Common myeloid progenitor, CD34-positive (primary cell): ENCODE results near the gene TMSB4X.
"Not testable (repeated sequence)": the region's sequence is repeated elsewhere in the genome, so short reads cannot be mapped to it uniquely, and the experiment has no call there.

Source experiments
- CTCF ChIA-PET: fragments of 350-600 bp; sonication (Branson Sonifier 250); formaldehyde crosslinking; loops from one replicate; lab custom pipeline; 2021; ENCODE audit warnings: antibody characterized with exemption; lab: Charles Lee
- POLR2A ChIA-PET: fragments of 350-600 bp; sonication (Branson Sonifier 250); formaldehyde crosslinking; loops from one replicate; lab custom pipeline; 2021; ENCODE audit warnings: antibody characterized with exemption; lab: Charles Lee
- DNase-seq, 3 donors: peaks; one replicate each; pipeline versions ENCODE4 v3.0.0 to v3.0.0-alpha.2; 2013
- H3K27ac ChIP-seq, 2 experiments: 1 replicate in 1 of 2; 2 replicates in 1 of 2; pipeline ENCODE4 v1.7.0; 2013; ENCODE audit warnings: inconsistent platforms in 2 of 2, low read length in 2 of 2, mild to moderate bottlenecking in 2 of 2, low read depth in 1 of 2, moderate library complexity in 1 of 2; ENCODE audit not compliant: severe bottlenecking in 2 of 2, insufficient read depth in 1 of 2, poor library complexity in 1 of 2
- H3K27me3 ChIP-seq, 5 experiments: replicated peaks in 2 of 5; 1 replicate in 3 of 5; 2 replicates in 2 of 5; pipeline versions ENCODE4 v1.6.1 to v1.7.0; 2013; ENCODE audit warnings: low read length in 4 of 5, mild to moderate bottlenecking in 2 of 5, moderate library complexity in 2 of 5, inconsistent platforms in 1 of 5; ENCODE audit not compliant: insufficient read depth in 5 of 5, control insufficient read depth in 4 of 5
- H3K36me3 ChIP-seq, 4 experiments: 1 replicate in 2 of 4; 2 replicates in 2 of 4; pipeline versions ENCODE4 v1.6.1 to v1.7.0; 2013; ENCODE audit warnings: low read length in 3 of 4, control low read depth in 1 of 4, mild to moderate bottlenecking in 1 of 4; ENCODE audit not compliant: control insufficient read depth in 4 of 4, insufficient read depth in 4 of 4
- H3K4me1 ChIP-seq, 4 experiments: 1 replicate in 3 of 4; 2 replicates in 1 of 4; pipeline versions ENCODE4 v1.6.1 to v1.7.1; 2013; ENCODE audit warnings: low read length in 3 of 4, mild to moderate bottlenecking in 3 of 4, control low read depth in 1 of 4, inconsistent platforms in 1 of 4, moderate library complexity in 1 of 4; ENCODE audit not compliant: control insufficient read depth in 4 of 4, insufficient read depth in 4 of 4; ENCODE audit errors: control extremely low read depth in 1 of 4
- H3K4me3 ChIP-seq, 7 experiments: 1 replicate in 4 of 7; 2 replicates in 3 of 7; pipeline versions ENCODE4 v1.5.1 to v1.7.0; 2013; ENCODE audit warnings: mild to moderate bottlenecking in 7 of 7, low read length in 6 of 7, moderate library complexity in 6 of 7, inconsistent platforms in 2 of 7, low read depth in 2 of 7, control low read depth in 1 of 7; ENCODE audit not compliant: insufficient read depth in 4 of 7, control insufficient read depth in 1 of 7; ENCODE audit errors: extremely low read depth in 1 of 7
- H3K9me3 ChIP-seq, 5 experiments: 1 replicate in 4 of 5; 2 replicates in 1 of 5; pipeline versions ENCODE4 v1.6.1 to v1.7.1; 2013; ENCODE audit warnings: low read length in 4 of 5, mild to moderate bottlenecking in 2 of 5, inconsistent platforms in 1 of 5, low read depth in 1 of 5, moderate library complexity in 1 of 5; ENCODE audit not compliant: control insufficient read depth in 4 of 5, insufficient read depth in 2 of 5; ENCODE audit errors: control extremely low read depth in 1 of 5
- WGBS: methylation state at CpG from one replicate; pipeline ENCODE4 v1.1.5; 2013; ENCODE audit not compliant: insufficient coverage; 5-methylcytosine and 5-hydroxymethylcytosine counted together

The TMSB4X gene

GRCh38 chrX:12978205-12979025 is 3.5 kb downstream of the TMSB4X start:
- peaks cover 0 to 34% (median 0%) of the 10 kb centered on the region in 5 experiments for H3K27me3 ChIP-seq
- H3K27ac ChIP-seq: peak overlapping the region; percentile 44 to 64
- WGBS: 11% methylated on average over 7 of the region's 14 CpGs
- peaks cover 0 to 16% (median 0%) of the 10 kb centered on the region in 5 experiments for H3K9me3 ChIP-seq
- H3K4me3 ChIP-seq: peak overlapping the region in 6 of 7 experiments; percentile 29 to 92 (median 86)
- peak; percentile 61 to 90 (median 87) for DNase-seq
- ChIA-PET CTCF (interaction anchor here (1.0 to 2.1 kb wide), 5 partner anchors 9 to 33 kb away, joined by 3 to 6 read pairs (median 4); no protein-coding TSS in a partner anchor), POLR2A (interaction anchor here (0.7 to 1.4 kb wide), 3 partner anchors 109 to 227 kb away, joined by 4 read pairs; no protein-coding TSS in a partner anchor)
- H3K36me3 ChIP-seq: no peaks in the 10 kb centered on the region
- H3K4me1 ChIP-seq: peaks cover 13 to 48% (median 38%) of the 10 kb centered on the region in 4 experiments

DNA sequence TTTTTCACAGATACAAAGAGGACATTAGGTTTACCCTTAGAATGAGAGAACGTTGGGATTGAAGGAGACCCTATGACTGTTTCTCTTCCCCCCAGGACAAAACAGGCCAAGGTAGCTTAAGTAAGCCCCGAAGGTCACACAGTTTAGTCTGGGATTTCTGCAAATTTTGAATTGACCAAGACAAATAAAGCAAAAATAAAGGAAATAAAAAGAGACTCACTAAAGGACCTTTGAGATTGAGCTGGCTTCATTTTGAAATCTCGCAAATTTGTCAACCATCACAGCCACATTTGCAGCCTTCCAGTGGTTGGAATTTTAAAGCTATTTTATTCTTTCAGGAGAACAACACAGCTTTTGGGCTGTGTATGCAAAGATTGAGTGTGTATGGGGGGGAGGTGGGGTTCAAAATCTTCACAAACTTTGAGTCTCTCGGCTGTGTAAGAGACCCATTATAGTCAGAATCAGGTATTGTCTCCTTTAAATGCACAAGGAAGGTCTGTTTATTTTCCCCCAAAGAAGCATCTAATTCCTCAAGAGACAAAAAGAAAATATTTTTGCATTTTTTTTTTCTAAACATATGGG is 4.2 kb downstream of the TMSB4X start:
- Histone ChIP-seq H3K27me3 (peaks cover 0 to 27% (median 0%) of the 10 kb centered on the region in 5 experiments), H3K27ac (peak overlapping the region in 1 of 2 experiments; percentile 40), H3K36me3 (no peaks in the 10 kb centered on the region), H3K4me1 (peaks cover 10 to 42% (median 36%) of the 10 kb centered on the region in 4 experiments), H3K9me3 (peaks cover 0 to 16% (median 0%) of the 10 kb centered on the region in 5 experiments), H3K4me3 (peak overlapping the region in 2 of 7 experiments; percentile 91 to 92)
- POLR2A ChIA-PET: interaction anchor here (0.8 kb wide), 1 partner anchor 109 kb away, joined by 4 read pairs; no protein-coding TSS in a partner anchor
- WGBS: 100% methylated on average over 1 of the region's 4 CpGs
- DNase-seq: no peak
- CTCF ChIA-PET: interaction anchor here (1.8 to 2.1 kb wide), 2 partner anchors 10 to 32 kb away, joined by 5 to 6 read pairs; no protein-coding TSS in a partner anchor

- 77% methylated on average over 2 of the region's 6 CpGs for WGBS
These were observed 4.7 kb downstream of the TMSB4X start for GRCh38 chrX:12979616-12980015.

DNA sequence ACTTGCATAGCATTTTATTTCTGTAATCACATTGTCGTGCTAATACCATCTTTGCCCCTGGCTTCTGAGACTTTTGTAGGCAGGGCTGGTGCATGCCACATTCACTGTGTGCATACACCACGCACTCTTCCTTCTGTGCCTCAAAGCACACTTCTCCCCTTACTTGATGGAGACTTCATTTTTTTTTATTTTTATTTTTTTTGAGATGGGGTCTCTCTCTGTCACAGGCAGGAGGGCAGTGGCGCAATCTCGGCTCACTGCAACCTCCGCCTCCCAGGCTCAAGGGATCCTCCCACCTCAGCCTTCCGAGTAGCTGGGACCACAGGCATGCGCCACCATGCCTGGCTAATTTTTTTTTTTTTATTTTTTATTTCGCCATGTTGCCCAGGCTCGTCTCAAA is 5.1 kb downstream of the TMSB4X start:
- H3K9me3 ChIP-seq, H3K36me3 ChIP-seq, H3K4me3 ChIP-seq, H3K27ac ChIP-seq, DNase-seq: not testable (repeated sequence)
- H3K27me3 ChIP-seq: peaks cover 0 to 22% (median 0%) of the 10 kb centered on the region in 5 experiments
- peaks cover 10 to 46% (median 42%) of the 10 kb centered on the region in 4 experiments for H3K4me1 ChIP-seq
- POLR2A ChIA-PET: interaction anchor here (0.6 kb wide), 1 partner anchor 23 kb away, joined by 5 read pairs; no protein-coding TSS in a partner anchor
- WGBS: 77% methylated on average over 7 of the region's 9 CpGs
- CTCF ChIA-PET: interaction anchor here (1.2 to 2.1 kb wide), 2 partner anchors 33 to 508 kb away, joined by 3 to 6 read pairs; no protein-coding TSS in a partner anchor

More at GRCh38 chrX:12979616-12980015, 4.7 kb downstream of the TMSB4X start:
- Histone ChIP-seq H3K27ac (no peak overlapping the region), H3K36me3 (no peaks in the 10 kb centered on the region), H3K9me3 (peaks cover 0 to 14% (median 0%) of the 10 kb centered on the region in 5 experiments), H3K4me1 (peaks cover 10 to 44% (median 39%) of the 10 kb centered on the region in 4 experiments), H3K27me3 (peaks cover 0 to 24% (median 0%) of the 10 kb centered on the region in 5 experiments), H3K4me3 (no peak overlapping the region)
- ChIA-PET POLR2A (no interaction called here), CTCF (interaction anchor here (1.2 to 2.1 kb wide), 3 partner anchors 10 to 508 kb away, joined by 3 to 6 read pairs (median 5); no protein-coding TSS in a partner anchor)
- DNase-seq: no peak

DNA sequence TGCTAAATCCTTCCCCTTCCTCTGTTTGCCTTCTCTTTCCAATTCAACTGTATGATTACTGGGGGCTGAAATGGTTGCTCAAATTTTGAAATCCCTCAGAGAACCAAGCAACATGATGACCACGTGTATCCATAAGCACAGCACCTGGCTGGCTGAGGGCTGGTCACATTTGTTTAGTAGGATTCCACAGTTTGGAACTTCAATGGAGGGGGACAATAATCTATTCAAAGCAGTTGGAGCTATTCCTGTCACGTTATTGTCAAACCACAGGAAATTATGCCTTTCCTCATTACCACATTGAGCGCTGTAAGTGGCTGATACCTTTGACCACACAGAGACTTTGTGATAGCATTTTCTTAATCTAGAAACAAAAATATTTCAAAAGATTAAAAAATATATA is 7.0 kb downstream of the TMSB4X start:
- 0% methylated on average over 1 of the region's 3 CpGs for WGBS
- Histone ChIP-seq H3K27ac (no peak overlapping the region), H3K36me3 (no peaks in the 10 kb centered on the region), H3K9me3 (no peaks in the 10 kb centered on the region), H3K4me1 (peaks cover 10 to 46% (median 42%) of the 10 kb centered on the region in 4 experiments), H3K27me3 (peaks cover 0 to 15% (median 0%) of the 10 kb centered on the region in 5 experiments), H3K4me3 (peak overlapping the region in 1 of 7 experiments; percentile 48)
- DNase-seq: peak; percentile 78 to 89 (median 84)
- POLR2A ChIA-PET: no interaction called here
- CTCF ChIA-PET: interaction anchor here (0.7 to 0.8 kb wide), 2 partner anchors 167 to 506 kb away, joined by 3 read pairs; no protein-coding TSS in a partner anchor

GRCh38 chrX:12984603-12985319 is 9.9 kb downstream of the TMSB4X start:
- Histone ChIP-seq H3K4me3 (no peak overlapping the region), H3K36me3 (no peaks in the 10 kb centered on the region), H3K4me1 (peaks cover 10 to 28% (median 25%) of the 10 kb centered on the region in 4 experiments), H3K9me3 (no peaks in the 10 kb centered on the region), H3K27ac (no peak overlapping the region), H3K27me3 (peaks cover 0 to 12% (median 0%) of the 10 kb centered on the region in 5 experiments)
- ChIA-PET POLR2A (no interaction called here), CTCF (interaction anchor here (1.2 to 1.7 kb wide), 4 partner anchors 12 to 38 kb away, joined by 3 to 5 read pairs (median 4); no protein-coding TSS in a partner anchor)
- WGBS: 63% methylated on average over 2 of the region's 5 CpGs
- DNase-seq: peak in 2 of 3 donors; percentile 45 to 56
